NK-92 treated with Interleukin-12 subunit alpha and Interleukin-12 subunit beta, amount 100 ng/mL, for 24 hours (cell line): ENCODE measurements around the gene MCCD1.

Experiments
- DNase-seq: peaks from one replicate; lab custom pipeline; 2025; lab: John Stamatoyannopoulos, UW

Gene MCCD1

DNA sequence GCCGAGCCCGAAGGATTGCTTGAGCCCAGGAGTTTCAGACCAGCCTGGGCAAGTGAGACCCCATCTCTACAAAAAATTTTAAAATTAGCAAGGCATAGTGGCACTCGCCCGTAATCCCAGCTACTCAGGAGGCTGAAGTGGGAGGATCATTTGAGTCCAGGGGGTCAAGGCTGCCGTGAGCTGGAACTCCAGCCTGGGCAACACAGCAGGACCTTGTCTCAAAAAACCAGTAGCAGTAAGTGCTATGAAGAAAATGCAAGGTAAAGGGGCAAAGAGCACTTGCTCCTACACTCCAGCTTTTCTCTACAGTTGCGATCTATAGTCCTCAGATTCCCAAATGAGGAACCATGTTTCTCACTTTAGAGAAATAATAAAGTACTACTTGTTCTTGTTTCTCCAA, 14.9 kb downstream of the MCCD1 start:
- no peak for DNase-seq

DNA sequence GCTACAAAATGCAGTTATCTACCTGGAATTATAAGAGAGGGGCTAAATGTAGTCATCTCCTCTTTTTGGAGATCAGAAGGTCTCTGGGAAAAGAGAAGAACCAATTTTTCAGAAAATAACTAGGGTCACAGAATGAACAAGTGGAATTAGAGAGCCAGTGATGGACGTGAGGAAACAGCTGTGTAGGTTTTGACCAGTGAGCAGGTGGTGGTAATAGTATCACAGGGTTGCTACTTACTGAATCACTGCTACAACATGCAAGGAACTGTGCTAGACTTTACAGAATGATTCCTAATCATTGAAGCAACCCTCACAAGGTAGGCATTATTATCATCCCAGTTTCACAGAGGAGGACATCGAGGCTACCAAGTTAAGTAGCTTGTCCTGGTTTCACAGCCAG, 15.9 kb downstream of the MCCD1 start:
- no peak for DNase-seq

DNA sequence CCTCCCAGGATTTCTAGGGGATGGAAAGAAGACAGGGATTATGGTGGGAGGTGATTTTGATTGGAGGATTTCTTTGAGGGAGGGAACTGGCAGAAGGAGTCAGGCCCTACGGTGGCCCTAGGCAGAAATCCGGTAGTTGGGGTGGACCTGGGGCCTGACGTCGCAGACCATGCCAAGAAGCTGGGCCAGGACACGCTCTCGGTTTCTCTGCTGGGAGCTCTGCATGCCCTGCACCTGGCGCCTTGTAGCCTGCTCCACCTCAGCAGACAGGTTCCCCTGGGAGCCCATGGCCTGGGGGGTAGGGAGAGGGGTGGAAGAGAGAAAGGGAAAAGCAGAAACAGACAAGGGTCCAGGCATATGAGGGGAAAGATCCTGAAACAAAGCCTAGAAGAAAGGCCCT, 16.5 kb downstream of the MCCD1 start:
- DNase-seq = no peak

DNA sequence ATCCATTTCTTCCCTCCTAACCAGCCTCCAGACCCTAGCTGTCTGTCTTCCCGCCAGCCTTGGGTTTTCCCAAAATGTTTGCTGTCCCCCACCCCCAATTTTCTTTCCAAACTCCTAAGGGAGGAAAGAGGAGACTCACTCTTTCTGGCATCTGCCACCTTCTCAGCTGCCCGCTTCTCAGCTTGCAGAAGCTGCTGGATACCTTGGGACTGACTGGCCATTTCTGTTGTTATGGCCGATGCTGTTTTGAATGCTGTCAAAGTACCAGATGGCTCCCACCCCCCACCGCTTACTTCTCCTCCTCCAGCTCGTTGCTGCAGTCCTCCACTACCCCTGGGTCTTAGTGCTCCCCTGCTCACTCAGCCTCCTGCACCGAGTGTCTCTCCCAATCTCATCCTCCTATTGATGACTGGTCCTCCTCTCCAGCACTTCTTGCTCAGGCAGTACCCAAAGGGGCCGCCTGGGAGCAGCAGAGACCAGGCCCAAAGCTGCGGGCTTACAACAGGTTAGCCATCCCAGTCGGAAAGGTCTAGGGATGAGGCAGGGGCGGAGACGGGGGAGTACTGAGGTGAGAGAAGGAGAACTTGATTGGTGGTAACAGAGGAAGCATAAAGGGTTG, 17.7 kb downstream of the MCCD1 start, which contains the start of gene ATP6V1G2:
ATP6V1G2 (minus strand) TSS at position 270 of the 619 bp plus-strand sequence; CDS start at position 221, 49 bp downstream.
- DNase-seq = peak; percentile 86

DNA sequence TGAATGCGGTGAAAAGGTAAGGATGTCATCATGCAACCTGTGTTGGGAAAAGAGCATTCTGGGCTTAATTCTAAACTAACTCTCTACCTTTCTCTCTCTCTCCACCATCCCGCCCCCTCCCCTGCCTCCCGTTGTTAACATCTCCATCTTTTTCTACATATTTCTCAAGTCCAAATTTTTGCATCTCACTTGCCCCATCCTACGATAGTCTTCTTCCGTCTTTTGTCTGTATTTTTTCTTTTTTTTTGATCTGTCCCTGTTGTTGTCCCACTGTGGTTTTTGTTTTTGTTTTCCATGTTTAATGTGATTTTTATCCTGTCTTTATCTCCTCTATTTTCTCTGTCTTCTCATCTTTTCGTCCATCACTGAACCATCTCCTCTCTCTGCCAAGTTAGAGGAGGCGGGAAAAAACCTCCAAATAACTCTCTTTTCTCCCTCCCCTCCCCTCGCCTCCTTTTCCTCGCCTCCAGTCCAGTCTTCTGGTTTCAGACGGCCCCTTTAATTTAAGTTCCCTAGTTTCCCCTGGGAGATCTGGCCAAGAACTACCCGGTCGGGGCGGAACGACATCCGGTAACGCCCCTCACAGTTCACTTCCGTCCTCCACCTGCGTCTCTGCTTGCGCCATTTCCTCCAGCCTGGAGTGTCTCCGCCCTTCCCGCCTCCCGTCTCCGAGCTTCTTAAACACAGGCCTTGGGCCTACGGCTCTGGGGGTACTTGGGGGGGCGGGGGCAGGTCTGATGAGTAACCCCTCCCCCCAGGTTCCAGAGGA, 18.4 kb downstream of the MCCD1 start, which contains the start of gene NFKBIL1:
NFKBIL1 (plus strand) TSS at position 651 of the 769 bp plus-strand sequence; CDS start at position 738, 87 bp downstream.
- peak; percentile 96 for DNase-seq

DNA sequence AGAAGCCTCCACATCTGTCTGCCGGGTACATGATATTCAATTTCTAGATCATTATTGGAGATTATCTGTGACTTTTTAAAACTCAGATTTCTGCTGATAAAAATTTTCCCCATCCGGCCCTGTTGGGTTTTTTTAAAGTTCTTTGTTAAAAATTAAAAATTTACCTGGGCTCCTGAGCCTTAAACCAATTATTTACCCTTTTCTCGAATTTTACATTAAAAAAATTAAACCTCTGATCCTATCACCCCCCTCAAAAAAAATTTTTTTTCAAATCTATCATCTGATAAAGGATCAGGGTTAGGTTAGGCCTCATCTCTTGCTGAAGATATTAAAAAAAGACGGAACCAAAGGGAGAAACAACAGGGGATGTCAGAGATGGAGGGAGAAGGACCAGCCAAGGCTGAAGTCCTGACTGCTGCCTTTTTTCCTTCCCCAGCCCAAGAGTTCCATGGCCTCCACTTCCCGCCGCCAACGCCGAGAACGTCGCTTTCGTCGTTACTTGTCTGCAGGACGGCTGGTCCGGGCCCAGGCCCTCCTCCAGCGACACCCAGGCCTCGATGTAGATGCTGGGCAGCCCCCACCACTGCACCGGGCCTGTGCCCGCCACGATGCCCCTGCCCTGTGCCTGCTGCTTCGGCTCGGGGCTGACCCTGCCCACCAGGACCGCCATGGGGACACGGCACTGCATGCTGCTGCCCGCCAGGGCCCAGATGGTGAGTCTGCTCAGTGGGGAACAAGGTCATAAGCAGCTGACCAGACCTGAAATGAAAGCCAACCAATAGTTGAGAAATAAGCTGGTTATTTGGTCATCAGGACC, 19.2 kb downstream of the MCCD1 start:
- DNase-seq = no peak

DNA sequence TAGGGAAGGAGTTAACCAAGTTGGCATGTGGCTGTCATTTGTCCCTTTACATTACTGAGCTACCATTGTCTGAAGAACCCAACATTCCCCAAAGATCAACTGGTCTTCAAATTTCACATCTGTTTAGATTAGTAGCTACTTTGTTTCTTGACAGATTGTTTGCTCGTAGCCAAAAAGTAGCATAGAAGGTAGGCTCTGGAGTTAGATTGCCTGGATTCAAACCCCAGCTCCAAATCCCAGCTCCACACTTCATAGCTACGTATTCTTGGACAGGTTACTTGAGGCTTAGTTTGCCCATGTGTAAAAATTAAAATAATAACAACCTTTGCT, 19.7 kb downstream of the MCCD1 start:
- no peak for DNase-seq

DNA sequence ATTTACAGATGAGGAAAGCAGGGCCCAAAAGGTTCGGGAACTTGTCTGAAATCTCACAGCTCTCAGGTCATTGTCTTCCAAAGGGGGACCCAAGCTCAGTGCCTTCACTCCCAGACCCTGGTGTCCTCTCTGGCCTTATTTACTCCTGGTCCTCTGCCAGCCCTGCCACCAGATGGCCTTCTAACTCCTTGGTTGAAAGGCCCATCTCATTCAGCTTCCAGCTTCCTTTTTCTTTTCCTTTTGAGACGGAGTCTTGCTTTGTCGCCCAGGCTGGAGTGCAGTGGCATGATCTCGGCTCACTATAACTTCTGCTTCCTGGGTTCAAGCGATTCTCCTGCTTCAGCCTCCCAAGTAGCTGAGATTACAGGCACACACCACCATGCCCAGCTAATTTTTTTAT, 22.6 kb downstream of the MCCD1 start:
- DNase-seq = peak; percentile 50

DNA sequence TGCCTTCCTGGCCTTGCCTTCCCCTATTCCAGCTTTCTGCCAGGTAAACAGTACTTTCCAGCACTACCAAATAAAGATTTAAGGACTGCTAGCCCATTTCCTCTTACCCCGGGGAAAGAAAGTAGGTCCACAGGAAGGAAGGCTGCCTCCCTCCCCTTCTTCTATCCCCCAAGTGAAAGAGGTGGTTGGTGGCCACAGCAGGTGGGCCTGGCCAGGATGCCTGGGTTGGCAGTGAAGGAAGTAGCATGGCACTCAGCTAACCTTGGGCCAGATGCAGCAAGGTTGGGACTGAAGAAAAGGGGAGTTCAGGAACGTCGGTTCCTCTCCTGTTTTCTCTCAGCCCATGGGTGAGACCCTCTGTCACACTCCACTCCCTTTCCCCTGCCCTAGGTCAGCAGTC, 27.5 kb downstream of the MCCD1 start:
- DNase-seq = no peak

DNA sequence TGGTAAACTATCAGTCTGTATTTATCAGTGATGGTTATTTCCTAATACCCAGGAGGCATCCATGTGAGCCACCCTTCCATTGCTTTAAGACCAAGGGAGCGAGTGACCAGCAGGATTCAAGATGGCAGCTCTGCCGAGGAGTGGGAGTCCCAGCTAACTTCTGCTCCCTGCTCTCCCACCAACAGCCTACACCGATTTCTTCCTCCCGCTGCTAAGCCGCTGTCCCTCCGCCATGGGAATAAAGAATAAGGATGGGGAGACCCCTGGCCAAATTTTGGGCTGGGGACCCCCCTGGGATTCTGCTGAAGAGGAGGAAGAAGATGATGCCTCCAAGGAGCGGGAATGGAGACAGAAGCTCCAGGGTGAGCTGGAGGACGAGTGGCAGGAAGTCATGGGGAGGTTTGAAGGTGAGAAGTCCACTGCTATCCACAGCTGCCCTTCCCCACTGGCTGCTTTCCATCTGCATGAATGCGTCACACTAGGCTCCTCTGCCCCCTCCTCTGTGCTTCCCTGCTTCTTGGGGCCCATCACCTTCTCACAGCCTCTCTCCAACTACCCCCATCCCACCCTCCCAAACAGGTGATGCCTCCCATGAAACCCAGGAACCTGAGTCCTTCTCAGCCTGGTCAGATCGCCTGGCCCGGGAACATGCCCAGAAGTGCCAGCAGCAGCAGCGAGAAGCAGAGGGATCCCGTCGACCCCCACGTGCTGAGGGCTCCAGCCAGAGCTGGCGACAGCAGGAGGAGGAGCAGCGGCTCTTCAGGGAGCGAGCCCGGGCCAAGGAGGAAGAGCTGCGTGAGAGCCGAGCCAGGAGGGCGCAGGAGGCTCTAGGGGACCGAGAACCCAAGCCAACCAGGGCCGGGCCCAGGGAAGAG, 28.9 kb downstream of the MCCD1 start:
- no peak for DNase-seq

DNA sequence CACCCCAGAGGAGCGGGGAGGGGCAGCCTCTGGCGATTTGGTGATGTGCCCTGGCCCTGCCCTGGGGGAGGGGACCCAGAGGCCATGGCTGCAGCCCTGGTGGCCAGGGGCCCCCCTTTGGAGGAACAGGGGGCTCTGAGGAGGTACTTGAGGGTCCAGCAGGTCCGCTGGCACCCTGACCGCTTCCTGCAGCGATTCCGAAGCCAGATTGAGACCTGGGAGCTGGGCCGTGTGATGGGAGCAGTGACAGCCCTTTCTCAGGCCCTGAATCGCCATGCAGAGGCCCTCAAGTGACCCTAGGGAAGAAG, 29.5 kb downstream of the MCCD1 start:
- DNase-seq = no peak

DNA sequence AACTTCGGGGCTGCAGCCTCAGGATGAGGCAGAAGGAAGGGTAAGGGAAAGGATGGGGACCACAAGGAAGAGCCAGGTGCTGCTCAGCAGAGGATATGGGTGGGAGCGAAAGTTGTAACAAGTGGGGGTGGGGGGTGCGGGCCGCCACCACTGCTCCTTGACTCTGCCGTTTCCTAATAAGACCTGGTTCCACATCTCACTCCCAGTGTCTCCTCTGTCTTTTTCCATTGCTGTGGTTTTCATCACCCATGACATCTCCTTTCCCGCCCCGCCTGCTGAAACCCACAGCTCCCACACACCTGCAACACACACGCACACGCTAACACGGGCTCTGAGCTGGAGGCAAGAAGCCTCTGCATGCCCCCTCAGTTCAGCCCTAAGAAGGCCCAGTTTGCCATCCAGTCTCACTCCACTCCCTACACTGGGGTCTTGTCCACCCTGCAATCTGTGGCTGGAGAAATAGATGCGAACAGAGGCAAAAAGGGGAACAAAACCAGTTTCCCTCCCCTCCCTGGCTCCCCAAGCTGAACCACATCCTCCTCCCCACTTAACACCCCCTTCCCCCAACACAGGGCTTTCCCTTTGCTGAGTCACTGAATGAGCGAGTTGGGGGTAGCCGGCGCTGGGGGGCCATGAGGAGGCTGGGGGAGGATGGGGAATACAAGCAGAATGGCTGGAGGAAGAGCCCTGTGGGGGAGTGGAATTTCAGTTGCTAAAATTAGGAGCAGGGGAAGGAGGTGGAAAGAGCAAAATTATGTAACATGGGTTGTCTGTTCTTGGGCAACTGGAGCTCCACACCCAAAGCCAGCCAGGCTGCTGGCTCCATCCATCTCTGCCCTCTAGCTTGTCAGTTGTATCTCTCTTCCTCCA, 30.1 kb downstream of the MCCD1 start:
- peak; percentile 76 for DNase-seq

DNA sequence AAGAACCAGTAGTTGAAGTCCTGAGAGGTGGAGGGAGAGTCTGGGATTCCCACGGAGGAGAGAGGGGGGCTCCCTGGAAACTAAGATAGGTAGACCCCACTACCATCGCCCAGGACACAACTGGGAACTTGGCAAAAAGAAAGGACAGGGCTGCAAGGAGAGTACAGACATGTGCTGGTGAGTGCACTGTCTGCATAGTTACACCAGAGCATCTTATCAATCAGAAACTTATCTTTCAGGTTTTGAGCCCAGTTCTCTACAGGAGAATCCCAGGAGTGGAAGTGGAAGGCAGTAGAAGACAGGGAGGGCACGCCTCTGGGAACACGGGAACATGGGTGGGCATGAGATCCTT, 30.8 kb downstream of the MCCD1 start:
- no peak for DNase-seq

DNA sequence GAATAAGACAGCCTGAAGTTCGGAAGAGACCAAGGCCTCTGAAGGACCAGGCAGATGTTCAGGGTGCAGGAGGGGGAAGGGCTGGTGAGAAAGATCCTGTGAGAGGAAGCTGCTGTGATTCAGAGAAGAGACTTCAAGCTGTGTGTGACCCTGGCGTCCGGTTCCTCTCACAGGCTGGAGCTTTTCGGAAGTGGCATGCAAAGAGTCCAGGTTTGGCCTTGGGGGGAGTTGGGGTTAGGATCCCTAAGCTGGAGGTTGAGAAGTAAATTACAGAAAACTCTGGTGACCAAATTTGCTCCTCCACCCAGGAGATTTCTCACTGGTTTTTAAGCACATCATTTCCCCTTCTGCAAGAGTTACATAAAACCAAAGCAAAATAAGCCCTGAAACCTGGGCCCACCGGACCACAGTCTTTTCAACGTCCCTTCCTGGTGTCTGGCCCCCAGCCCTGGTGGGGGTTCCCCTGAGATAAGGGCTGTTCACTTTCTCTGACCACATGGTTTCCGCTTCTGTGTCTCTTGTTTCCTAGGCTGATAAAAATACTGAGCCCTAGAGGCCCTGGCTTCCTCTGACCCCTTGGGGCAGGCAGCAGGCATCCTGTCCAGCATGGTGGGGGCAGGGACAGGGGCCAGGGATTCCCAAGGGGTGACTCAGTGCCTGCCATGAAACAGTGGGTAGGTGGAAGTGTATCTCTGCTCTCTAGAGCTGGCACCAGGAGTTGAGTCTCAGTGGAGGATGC, 31.4 kb downstream of the MCCD1 start:
- DNase-seq = peak; percentile 71

DNA sequence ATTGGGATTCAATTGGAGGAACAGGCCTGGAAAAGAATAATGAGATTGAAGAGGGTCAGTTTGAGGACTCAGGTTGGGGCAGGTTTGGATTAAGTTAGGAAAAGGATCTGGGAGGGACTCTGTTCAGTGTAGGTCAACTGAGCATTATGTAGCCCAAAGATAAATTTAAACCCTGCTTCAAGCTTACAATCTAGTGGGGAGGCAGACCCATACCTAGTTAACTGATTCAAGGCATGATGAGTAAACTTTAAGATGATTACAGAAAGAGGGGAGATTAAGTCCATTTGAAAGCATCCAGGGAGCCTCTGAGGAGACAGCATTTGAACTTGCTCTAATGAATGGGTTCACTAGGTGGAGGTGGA, 31.9 kb downstream of the MCCD1 start:
- no peak for DNase-seq

DNA sequence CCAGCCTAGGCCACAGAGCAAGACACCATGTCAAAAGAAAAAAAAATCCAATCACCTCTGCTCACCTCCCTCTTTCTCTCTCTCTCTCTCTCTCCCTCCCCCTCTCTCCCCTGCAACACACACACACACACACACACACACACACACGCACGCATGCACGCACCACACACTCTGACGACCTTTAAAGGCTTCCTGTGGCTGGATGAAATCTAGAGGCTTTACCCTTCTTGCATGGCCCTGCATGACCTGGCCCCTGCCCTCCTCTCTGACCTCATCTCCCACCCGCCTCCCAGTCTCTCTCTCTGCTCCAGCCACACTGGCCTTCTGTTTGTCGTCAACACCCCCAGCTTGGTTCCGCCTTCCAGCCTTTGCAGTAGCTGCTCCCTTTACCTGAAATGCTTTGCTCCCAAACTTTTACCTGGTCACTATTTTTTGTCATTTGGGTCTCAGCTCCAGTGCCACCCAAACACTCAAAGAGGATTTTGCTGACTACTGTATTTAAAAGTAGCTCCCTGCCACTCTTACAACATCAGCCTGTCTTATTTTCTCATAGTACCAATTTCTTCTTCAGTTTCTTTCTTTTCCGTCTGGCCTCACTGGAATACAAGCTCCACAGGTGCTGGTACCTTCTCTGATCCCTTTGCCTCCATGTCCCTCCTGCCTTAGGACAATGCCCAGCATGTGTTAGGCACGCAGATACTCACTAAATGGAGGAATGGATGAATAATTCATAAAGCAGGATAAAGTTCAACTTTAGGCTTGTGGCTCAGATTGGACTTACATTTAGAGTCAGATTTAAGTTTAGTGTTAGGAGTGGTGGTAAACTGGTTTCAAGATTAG, 39.0 kb downstream of the MCCD1 start:
- DNase-seq = no peak

DNA sequence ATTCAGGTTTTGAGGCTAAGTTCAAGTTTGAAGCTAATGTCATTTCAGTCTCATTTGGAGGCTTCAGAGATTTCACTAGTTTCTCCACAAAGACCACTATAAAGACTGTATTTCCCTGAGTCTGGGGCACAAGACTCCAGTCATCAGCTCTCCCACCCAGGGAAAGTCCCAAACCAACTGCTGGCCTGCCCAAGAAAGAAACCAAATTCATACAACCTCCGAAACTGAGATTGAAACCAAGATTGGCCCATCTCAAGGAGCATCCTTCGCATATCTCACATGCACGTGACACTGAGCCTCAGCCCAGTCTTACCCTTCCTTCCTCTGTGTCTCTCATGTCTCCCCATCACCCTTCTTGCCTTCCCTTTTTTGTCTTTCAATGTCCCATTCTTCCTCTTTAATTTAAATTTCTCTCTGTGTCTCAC, 39.8 kb downstream of the MCCD1 start:
- no peak for DNase-seq

DNA sequence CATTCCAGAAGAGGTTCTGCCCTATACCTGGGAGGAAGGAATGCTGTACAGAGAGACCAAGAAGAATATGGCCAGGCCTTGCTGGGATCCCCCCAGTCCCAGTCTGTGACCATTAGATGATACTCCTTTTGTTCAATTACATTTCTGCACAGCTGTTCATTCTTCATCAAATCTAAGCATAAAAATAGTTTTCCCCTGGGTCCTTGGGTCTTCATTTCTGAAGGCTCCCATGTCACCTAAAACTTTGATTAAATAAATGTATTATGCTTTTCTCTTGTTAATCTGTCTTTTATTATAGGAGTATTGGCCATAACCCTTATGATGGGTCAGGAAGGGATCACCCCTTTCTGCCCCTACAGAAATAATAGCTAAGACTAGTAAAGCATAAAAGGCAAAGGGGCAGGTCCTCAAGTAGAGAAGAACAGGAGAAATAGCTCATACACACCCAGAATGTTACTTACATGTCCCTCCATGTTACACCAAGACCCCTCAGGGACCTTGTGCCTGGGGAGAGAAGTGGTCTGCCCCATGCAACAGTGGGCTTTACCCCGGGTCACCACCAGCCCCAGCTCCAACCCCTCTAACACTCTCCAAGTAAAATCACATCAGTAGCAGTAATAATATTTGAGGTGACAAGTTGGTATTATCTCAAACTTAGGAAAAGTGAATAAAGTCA, 41.2 kb downstream of the MCCD1 start:
- DNase-seq = no peak
